Inflammatory macrophage treated with lipopolysaccharide for 4 hours (primary cell): ENCODE results near the gene SYNGR3.

ENCODE experiments used
- DNase-seq: peaks from one replicate; pipeline ENCODE4 v3.0.0-alpha.2; 2020

SYNGR3 gene

GRCh38 chr16:1978476-1979120 is 11.2 kb upstream of the SYNGR3 start:
- DNase-seq = no peak

GRCh38 chr16:1979271-1980029 is 10.3 kb upstream of the SYNGR3 start:
- DNase-seq = no peak

- DNase-seq = no peak
Measured at GRCh38 chr16:1980030-1980769, 9.6 kb upstream of the SYNGR3 start.

- DNase-seq = no peak
Measured at GRCh38 chr16:1980770-1981087, 9.0 kb upstream of the SYNGR3 start.

- DNase-seq = no peak
Measured at GRCh38 chr16:1981398-1981836, 8.4 kb upstream of the SYNGR3 start, which contains the start of gene NOXO1. TSS of gene NOXO1 (minus strand) at chr16:1981469. CDS start at chr16:1981179, 290 bp downstream.

GRCh38 chr16:1982013-1982433 is 7.7 kb upstream of the SYNGR3 start:
- DNase-seq = no peak

- no peak for DNase-seq
Measured at GRCh38 chr16:1982991-1983543, 6.7 kb upstream of the SYNGR3 start.

GRCh38 chr16:1983544-1984346 is 6.0 kb upstream of the SYNGR3 start, which contains the start of gene GFER:
TSS of gene GFER (plus strand) at chr16:1984193. CDS start at chr16:1984219, 26 bp downstream.
- DNase-seq = peak; percentile 92

- peak; percentile 8 for DNase-seq
Measured at GRCh38 chr16:1984347-1985225, 5.2 kb upstream of the SYNGR3 start.

- DNase-seq = no peak
Measured at GRCh38 chr16:1985466-1986150, 4.2 kb upstream of the SYNGR3 start.

GRCh38 chr16:1987198-1987597 is 2.6 kb upstream of the SYNGR3 start:
- DNase-seq = no peak

- no peak for DNase-seq
Measured at GRCh38 chr16:1990101-1990350, 256 bp downstream of the SYNGR3 start.

- no peak for DNase-seq
Measured at GRCh38 chr16:1990351-1991134, 773 bp downstream of the SYNGR3 start.

- peak; percentile 45 for DNase-seq
Measured at GRCh38 chr16:1991135-1991551, 1.4 kb downstream of the SYNGR3 start.

GRCh38 chr16:1991588-1991947 is 1.8 kb downstream of the SYNGR3 start:
- no peak for DNase-seq

GRCh38 chr16:1991948-1992703 is 2.4 kb downstream of the SYNGR3 start:
- peak; percentile 96 for DNase-seq

- DNase-seq = no peak
Measured at GRCh38 chr16:1992704-1993317, 3.0 kb downstream of the SYNGR3 start.

GRCh38 chr16:1993731-1994131 is 4.0 kb downstream of the SYNGR3 start:
- DNase-seq = peak; percentile 46
